ENCODE results near the gene ADGRB3.
"Not testable (repeated sequence)": the region's sequence is repeated elsewhere in the genome, so short reads cannot be mapped to it uniquely, and the experiment has no call there.

Gene ADGRB3

DNA sequence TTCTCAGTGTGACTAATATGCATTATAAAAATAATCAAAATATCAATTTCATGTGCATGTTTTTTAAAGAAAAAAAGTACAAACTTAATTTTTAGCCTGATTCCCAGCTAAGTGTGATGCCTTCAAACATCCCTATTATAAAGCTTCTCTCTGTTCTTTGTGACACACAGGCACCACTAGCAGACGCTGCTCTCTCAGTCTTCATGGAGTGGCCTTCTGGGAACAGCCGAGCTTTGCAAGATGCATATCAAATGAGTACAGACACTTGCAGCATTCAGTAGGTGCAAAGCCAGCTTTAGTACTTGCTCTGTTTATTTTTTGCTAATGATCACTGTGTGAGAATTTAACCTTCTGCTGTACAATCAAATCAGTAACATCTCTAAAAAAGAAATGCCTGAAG is 340.0 kb downstream of the ADGRB3 start:
- TF ChIP-seq, protein P1, sequence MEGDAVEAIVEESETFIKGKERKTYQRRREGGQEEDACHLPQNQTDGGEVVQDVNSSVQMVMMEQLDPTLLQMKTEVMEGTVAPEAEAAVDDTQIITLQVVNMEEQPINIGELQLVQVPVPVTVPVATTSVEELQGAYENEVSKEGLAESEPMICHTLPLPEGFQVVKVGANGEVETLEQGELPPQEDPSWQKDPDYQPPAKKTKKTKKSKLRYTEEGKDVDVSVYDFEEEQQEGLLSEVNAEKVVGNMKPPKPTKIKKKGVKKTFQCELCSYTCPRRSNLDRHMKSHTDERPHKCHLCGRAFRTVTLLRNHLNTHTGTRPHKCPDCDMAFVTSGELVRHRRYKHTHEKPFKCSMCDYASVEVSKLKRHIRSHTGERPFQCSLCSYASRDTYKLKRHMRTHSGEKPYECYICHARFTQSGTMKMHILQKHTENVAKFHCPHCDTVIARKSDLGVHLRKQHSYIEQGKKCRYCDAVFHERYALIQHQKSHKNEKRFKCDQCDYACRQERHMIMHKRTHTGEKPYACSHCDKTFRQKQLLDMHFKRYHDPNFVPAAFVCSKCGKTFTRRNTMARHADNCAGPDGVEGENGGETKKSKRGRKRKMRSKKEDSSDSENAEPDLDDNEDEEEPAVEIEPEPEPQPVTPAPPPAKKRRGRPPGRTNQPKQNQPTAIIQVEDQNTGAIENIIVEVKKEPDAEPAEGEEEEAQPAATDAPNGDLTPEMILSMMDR (IDR thresholded peaks at IDR 0.05; ENCODE audit: extremely low read depth, insufficient read depth, missing control alignments), result no peak
- in situ Hi-C loops (cut with MboI; ENCODE audit: low pct_unique_long_range_greater_than_20kb, low sequenced_read_pairs, unreplicated experiment), result no loop called here
- DNase-seq (ENCODE audit: low spot score), result no peak

DNA sequence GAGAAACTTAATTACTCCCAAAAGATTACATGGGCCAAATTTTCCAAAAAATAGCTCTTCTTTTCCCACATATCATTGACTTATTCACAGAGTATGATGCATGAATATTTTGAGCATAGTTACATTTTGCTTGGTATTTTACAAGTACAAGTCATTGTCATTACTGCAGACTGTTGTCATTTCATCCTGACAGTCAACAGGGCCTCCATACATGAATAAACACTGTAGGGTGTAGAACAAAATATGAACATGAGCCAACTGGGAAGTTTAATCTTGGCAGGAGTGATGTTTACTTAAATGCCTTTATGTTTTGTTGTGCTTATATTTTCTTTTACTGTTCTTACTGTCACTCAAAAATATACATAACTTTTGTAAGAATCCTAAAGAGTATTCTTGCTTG is 340.7 kb downstream of the ADGRB3 start:
- in situ Hi-C loops (cut with MboI; ENCODE audit: low pct_unique_long_range_greater_than_20kb, low sequenced_read_pairs, unreplicated experiment), result no loop called here
- DNase-seq (ENCODE audit: low spot score), result no peak
- TF ChIP-seq, protein P1 (IDR thresholded peaks at IDR 0.05; ENCODE audit: extremely low read depth, insufficient read depth, missing control alignments), result no peak

DNA sequence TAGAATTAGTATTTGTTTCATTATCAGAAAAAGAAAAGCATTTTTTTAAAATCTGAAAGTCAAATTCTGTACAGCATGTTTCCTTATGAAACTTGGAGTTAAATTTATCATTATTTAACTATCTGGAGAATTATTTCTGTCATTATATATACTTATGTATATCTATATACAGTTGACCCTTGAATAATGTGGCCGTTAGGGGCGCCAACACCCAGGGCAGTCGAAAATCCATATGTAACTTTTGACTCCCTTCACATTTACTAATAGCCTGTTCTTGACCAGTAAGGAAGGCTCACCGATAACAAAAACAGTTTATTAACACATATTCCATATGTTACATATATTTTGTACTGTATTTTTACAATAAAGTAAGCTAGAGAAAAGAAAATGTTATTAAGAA is 341.2 kb downstream of the ADGRB3 start:
- TF ChIP-seq, protein P1 (IDR thresholded peaks at IDR 0.05; ENCODE audit: extremely low read depth, insufficient read depth, missing control alignments), result peak; percentile 34
- no peak for DNase-seq (ENCODE audit: low spot score)
- in situ Hi-C loops (cut with MboI; ENCODE audit: low pct_unique_long_range_greater_than_20kb, low sequenced_read_pairs, unreplicated experiment), result no loop called here

DNA sequence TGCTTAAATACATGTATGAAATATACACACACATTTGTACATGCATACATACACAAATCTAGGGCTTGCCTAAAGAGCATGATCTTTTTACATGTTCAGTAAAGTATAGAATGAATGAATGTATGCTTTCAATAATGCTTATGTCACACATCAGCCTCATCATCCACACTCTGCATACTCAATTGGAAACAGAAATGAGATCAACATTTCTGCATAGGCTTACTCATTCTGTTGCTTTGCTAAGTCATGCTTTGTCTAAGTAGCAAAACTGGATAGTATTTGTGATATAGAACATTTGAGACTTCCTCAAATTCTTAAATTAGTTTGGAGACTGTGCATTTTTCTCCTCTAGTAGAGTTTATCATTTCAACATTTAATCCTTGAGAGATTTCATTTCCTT is 343.3 kb downstream of the ADGRB3 start:
- peak; percentile 6 for DNase-seq (ENCODE audit: low spot score)
- in situ Hi-C loops (cut with MboI; ENCODE audit: low pct_unique_long_range_greater_than_20kb, low sequenced_read_pairs, unreplicated experiment), result no loop called here
- TF ChIP-seq, protein P1 (IDR thresholded peaks at IDR 0.05; ENCODE audit: extremely low read depth, insufficient read depth, missing control alignments), result no peak

DNA sequence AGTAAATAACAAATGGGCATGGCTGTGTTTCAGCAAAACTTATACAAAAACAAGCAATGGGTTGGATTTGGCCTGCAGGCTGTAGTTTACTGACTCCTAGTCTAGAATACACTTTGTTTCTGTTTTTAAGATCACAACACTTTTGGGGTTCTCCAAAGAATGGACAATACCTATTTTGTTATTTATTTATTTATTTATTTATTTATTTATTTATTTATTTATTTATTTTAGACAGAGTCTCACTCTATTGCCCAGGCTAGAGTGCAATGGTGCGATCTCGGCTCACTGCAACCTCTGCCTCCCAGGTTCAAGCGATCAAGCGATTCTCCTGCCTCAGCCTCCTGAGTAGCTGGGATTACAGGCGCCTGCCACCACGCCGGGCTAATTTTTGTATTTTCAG is 346.6 kb downstream of the ADGRB3 start:
- DNase-seq (ENCODE audit: low spot score); in situ Hi-C loops (cut with MboI; ENCODE audit: low pct_unique_long_range_greater_than_20kb, low sequenced_read_pairs, unreplicated experiment): not testable (repeated sequence)

DNA sequence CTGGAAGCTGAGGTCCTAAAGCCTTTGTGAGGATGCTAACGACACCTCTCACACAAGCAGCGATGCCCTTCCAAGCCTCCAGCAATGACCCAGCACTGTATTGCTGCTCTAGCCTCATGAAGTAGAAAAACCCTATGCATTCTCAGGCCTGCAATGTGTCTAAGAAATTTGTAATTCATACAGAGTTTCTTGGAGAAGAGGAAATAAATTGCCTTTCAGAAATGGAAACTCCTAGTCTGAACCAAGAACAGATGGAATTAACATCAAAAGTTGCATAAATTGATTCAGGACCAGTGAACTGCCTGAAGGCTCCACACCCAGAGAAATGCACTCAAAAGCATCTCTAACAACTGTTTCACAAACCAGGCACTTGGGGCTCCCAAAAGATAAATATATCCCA is 353.6 kb downstream of the ADGRB3 start:
- TF ChIP-seq, protein P1 (IDR thresholded peaks at IDR 0.05; ENCODE audit: extremely low read depth, insufficient read depth, missing control alignments), result no peak
- in situ Hi-C loops (cut with MboI; ENCODE audit: low pct_unique_long_range_greater_than_20kb, low sequenced_read_pairs, unreplicated experiment), result no loop called here
- no peak for DNase-seq (ENCODE audit: low spot score)

DNA sequence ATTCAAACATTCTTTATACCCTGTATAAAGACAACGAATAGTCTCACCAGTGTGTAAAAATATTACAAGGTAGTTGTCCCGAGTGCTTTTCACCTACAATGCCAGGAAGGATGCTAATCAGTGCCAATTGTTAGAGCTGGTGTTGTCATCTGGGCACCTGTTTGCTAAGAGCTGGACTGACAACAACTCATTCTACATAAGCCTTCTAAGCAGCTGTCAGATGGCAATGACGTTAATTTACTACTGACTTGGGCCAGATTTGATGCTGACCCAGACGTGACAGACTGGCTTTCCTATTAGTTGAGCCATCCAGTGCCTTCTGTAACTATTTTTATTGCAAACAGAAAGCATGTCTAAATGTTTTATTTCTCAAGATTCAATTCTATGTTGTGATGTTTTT is 355.2 kb downstream of the ADGRB3 start:
- no peak for DNase-seq (ENCODE audit: low spot score)

More for the DNA sequence above, 355.2 kb downstream of the ADGRB3 start:
- TF ChIP-seq, protein P1 (IDR thresholded peaks at IDR 0.05; ENCODE audit: extremely low read depth, insufficient read depth, missing control alignments), result no peak
- in situ Hi-C loops (cut with MboI; ENCODE audit: low pct_unique_long_range_greater_than_20kb, low sequenced_read_pairs, unreplicated experiment), result no loop called here

All from GM13977 (cell line).